ENCODE results near the gene GAB2. TPM values are rescaled to one million over a fixed set of nuclear protein-coding genes. Genes with fewer than 3 reads are reported as not detected.

GAB2 gene
- total and polyA plus RNA-seq, 2 donors (not counting 1 experiment from before 2014, with no cell fraction given), result 5.8 to 85.9 TPM

DNA sequence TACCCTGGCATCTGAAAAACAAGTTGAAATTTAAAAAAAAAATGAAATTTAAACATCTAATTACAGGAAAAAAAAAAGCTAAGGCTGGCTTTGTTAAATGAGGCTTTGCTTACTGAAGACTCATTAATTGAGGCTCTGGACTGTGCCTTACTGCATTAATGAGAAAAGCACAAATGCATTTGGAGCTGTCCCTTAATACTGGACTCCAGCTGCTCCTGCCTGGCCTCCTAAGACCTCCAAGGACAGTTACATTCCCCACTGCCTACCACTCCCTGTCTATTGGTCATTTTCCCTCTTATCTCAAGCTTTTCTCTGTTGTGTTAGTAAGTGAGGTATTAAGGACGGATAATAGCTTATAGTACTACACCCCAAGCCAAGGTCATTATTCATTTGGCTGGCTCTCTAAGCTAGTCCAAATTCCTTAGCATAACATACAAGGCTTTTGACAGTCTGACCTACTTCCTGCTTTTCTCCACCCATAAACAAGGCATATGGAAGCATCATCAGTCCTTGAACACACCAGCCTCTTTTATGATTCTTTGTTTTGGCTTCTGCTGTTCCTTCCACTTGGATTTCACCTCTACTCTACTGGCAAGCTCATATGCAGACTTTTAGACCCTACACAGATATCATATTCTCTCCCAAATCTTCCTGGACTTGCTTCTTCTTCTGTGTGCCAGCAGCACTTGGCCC lies 166.4 kb downstream of the GAB2 start:
- no CpG with 5 or more reads among the region's 1 CpG for WGBS (ENCODE audit: insufficient coverage)
- no peak for ATAC-seq (ENCODE audit: low read depth)
- H3K79me2 ChIP-seq (ENCODE audit: control insufficient read depth, insufficient read depth, low read length), result no peaks in the 10 kb centered on the region
- ChIA-PET POLR2A (no interaction called here), CTCF (interaction anchor here (0.6 to 1.7 kb wide), 3 partner anchors 59 to 313 kb away, joined by 3 to 5 read pairs (median 4); no protein-coding TSS in a partner anchor)
- H3K27ac ChIP-seq (ENCODE audit: low read length in 2 of 2), result no peak overlapping the region
- H3K27me3 ChIP-seq (replicated peaks in 1 of 4; ENCODE audit: control extremely low read depth in 1 of 4, control insufficient read depth in 3 of 4, insufficient read depth in 4 of 4, low read length in 3 of 4), result no peaks in the 10 kb centered on the region
- H3K9me3 ChIP-seq (ENCODE audit: control extremely low read depth in 1 of 3, control insufficient read depth in 2 of 3, insufficient read depth in 1 of 3, low read length in 2 of 3), result peaks cover 0 to 4% (median 0%) of the 10 kb centered on the region in 3 donors
- H3K27ac Mint-ChIP-seq, result no peak overlapping the region
- H3K4me3 ChIP-seq (ENCODE audit: control extremely low read depth in 1 of 5, extremely low read depth in 1 of 5, insufficient read depth in 1 of 5, low read depth in 2 of 5, low read length in 4 of 5), result no peak overlapping the region
- peaks cover under 1% of the 10 kb centered on the region for H3K4me1 Mint-ChIP-seq
- no peak overlapping the region for H3K4me2 ChIP-seq (replicated peaks; ENCODE audit: low read depth, low read length, poor library complexity, severe bottlenecking)
- TF ChIP-seq, protein P1, sequence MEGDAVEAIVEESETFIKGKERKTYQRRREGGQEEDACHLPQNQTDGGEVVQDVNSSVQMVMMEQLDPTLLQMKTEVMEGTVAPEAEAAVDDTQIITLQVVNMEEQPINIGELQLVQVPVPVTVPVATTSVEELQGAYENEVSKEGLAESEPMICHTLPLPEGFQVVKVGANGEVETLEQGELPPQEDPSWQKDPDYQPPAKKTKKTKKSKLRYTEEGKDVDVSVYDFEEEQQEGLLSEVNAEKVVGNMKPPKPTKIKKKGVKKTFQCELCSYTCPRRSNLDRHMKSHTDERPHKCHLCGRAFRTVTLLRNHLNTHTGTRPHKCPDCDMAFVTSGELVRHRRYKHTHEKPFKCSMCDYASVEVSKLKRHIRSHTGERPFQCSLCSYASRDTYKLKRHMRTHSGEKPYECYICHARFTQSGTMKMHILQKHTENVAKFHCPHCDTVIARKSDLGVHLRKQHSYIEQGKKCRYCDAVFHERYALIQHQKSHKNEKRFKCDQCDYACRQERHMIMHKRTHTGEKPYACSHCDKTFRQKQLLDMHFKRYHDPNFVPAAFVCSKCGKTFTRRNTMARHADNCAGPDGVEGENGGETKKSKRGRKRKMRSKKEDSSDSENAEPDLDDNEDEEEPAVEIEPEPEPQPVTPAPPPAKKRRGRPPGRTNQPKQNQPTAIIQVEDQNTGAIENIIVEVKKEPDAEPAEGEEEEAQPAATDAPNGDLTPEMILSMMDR (IDR thresholded peaks at IDR 0.05), result no peak
- intact Hi-C loops (cut with micrococcal nuclease), result no loop called here
- no peak overlapping the region for H2AFZ ChIP-seq (ENCODE audit: insufficient read depth, low read depth, low read length, poor library complexity, severe bottlenecking)
- peaks cover 2 to 16% of the 10 kb centered on the region in 2 experiments for H3K36me3 ChIP-seq (replicated peaks in 1 of 2; ENCODE audit: control extremely low read depth in 1 of 2, control insufficient read depth in 1 of 2, extremely low read depth in 1 of 2, insufficient read depth in 2 of 2, low read length in 1 of 2)
- H3K4me1 ChIP-seq (ENCODE audit: control insufficient read depth in 2 of 2, insufficient read depth in 2 of 2, low read length in 2 of 2), result no peaks in the 10 kb centered on the region
- no peak for DNase-seq
- H4K20me1 ChIP-seq (ENCODE audit: control insufficient read depth, insufficient read depth, low read length, poor library complexity, severe bottlenecking), result no peaks in the 10 kb centered on the region
- H3K4me3 Mint-ChIP-seq, result no peak overlapping the region
- H3K9me3 Mint-ChIP-seq (ENCODE audit: insufficient read depth), result peaks cover 1% of the 10 kb centered on the region
- no peak overlapping the region for H3K9ac ChIP-seq (ENCODE audit: low read length)
- no peaks in the 10 kb centered on the region for H3K27me3 Mint-ChIP-seq

DNA sequence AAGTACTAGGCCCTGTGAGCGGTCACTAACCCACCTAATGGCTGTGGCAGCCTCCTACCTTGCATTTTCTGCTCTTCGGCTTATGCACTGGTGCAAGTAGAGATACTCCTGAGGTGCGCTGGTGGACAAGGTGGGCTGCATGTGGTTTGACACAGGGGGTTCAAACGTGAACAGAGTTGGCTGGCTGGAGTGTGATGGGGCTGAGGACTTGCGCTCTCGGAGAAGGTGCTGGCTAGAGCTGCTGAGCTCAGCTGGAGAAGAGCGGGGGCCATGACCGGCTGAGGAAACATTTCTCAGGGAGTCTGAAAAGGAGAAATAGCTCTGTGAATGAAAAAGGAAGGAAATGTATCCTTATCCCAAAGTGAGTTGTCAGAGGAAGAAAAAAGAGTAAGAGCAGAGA lies 167.5 kb downstream of the GAB2 start:
- peaks cover 3% of the 10 kb centered on the region for H3K9me3 Mint-ChIP-seq (ENCODE audit: insufficient read depth)
- Histone ChIP-seq H3K4me1 (ENCODE audit: control insufficient read depth in 2 of 2, insufficient read depth in 2 of 2, low read length in 2 of 2) (no peaks in the 10 kb centered on the region), H4K20me1 (ENCODE audit: control insufficient read depth, insufficient read depth, low read length, poor library complexity, severe bottlenecking) (no peaks in the 10 kb centered on the region), H3K4me2 (replicated peaks; ENCODE audit: low read depth, low read length, poor library complexity, severe bottlenecking) (no peak overlapping the region), H3K27ac (ENCODE audit: low read length in 2 of 2) (no peak overlapping the region), H3K9ac (ENCODE audit: low read length) (no peak overlapping the region), H3K36me3 (replicated peaks in 1 of 2; ENCODE audit: control extremely low read depth in 1 of 2, control insufficient read depth in 1 of 2, extremely low read depth in 1 of 2, insufficient read depth in 2 of 2, low read length in 1 of 2) (peaks cover 2 to 16% of the 10 kb centered on the region in 2 experiments), H3K4me3 (ENCODE audit: control extremely low read depth in 1 of 5, extremely low read depth in 1 of 5, insufficient read depth in 1 of 5, low read depth in 2 of 5, low read length in 4 of 5) (no peak overlapping the region), H2AFZ (ENCODE audit: insufficient read depth, low read depth, low read length, poor library complexity, severe bottlenecking) (no peak overlapping the region), H3K27me3 (replicated peaks in 1 of 4; ENCODE audit: control extremely low read depth in 1 of 4, control insufficient read depth in 3 of 4, insufficient read depth in 4 of 4, low read length in 3 of 4) (no peaks in the 10 kb centered on the region), H3K79me2 (ENCODE audit: control insufficient read depth, insufficient read depth, low read length) (no peaks in the 10 kb centered on the region), H3K9me3 (ENCODE audit: control extremely low read depth in 1 of 3, control insufficient read depth in 2 of 3, insufficient read depth in 1 of 3, low read length in 2 of 3) (peaks cover 0 to 4% (median 0%) of the 10 kb centered on the region in 3 donors)
- intact Hi-C loops (cut with micrococcal nuclease), result no loop called here
- WGBS (ENCODE audit: insufficient coverage), result 96% methylated on average over 6 of the region's 8 CpGs
- DNase-seq, result no peak
- H3K27ac Mint-ChIP-seq, result no peak overlapping the region
- H3K27me3 Mint-ChIP-seq, result no peaks in the 10 kb centered on the region
- ChIA-PET CTCF (no interaction called here), POLR2A (no interaction called here)
- peaks cover 1% of the 10 kb centered on the region for H3K4me1 Mint-ChIP-seq
- no peak overlapping the region for H3K4me3 Mint-ChIP-seq
- TF ChIP-seq, protein P1 (IDR thresholded peaks at IDR 0.05), result no peak
- no peak for TF ChIP-seq EZH2 (IDR thresholded peaks at IDR 0.05; ENCODE audit: borderline replicate concordance, insufficient read depth, low read depth, low read length, poor library complexity, severe bottlenecking)
- ATAC-seq (ENCODE audit: low read depth), result no peak
